ENCODE results near the gene REXO1.

REXO1 gene

GRCh38 chr19:1846517-1847204 lies 1.6 kb downstream of the REXO1 start:
- TF ChIP-seq CTCF (IDR thresholded peaks at IDR 0.05; ENCODE audit: low read depth, low read length) = no peak
- no peak for DNase-seq (ENCODE audit: extremely low read depth, low read depth)

DNA sequence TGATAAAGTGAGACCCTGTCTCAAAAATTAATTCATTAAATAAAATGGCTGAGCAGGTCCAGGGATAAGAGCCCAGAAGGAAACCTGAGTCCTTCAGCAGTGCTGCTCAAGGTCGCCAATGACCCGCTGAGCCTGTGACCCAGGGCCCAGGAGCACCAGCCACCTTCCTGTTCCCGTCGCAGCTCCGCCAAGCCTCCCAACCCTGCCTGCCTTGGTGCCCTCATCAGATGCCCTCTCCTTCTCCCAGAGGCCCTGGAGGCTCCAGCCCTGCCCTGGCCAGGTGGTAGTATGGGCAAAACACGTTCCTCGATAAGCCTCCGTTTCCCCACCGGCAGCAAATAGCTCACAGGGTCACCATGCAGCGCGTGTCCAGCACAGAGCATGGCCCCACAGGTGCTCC lies 2.6 kb downstream of the REXO1 start:
- TF ChIP-seq CTCF (IDR thresholded peaks at IDR 0.05; ENCODE audit: low read depth, low read length) = no peak
- no peak for DNase-seq (ENCODE audit: extremely low read depth, low read depth)

GRCh38 chr19:1845125-1845515 lies 3.2 kb downstream of the REXO1 start:
- TF ChIP-seq CTCF (IDR thresholded peaks at IDR 0.05; ENCODE audit: low read depth, low read length) = no peak
- no peak for DNase-seq (ENCODE audit: extremely low read depth, low read depth)

GRCh38 chr19:1844513-1845124 lies 3.7 kb downstream of the REXO1 start:
- DNase-seq (ENCODE audit: extremely low read depth, low read depth) = no peak
- TF ChIP-seq CTCF (IDR thresholded peaks at IDR 0.05; ENCODE audit: low read depth, low read length) = no peak

GRCh38 chr19:1843646-1844394 lies 4.5 kb downstream of the REXO1 start:
- no peak for DNase-seq (ENCODE audit: extremely low read depth, low read depth)
- TF ChIP-seq CTCF (IDR thresholded peaks at IDR 0.05; ENCODE audit: low read depth, low read length) = no peak

GRCh38 chr19:1843116-1843515 lies 5.2 kb downstream of the REXO1 start:
- no peak for DNase-seq (ENCODE audit: extremely low read depth, low read depth)

More at GRCh38 chr19:1843116-1843515, 5.2 kb downstream of the REXO1 start:
- TF ChIP-seq CTCF (IDR thresholded peaks at IDR 0.05; ENCODE audit: low read depth, low read length) = no peak

Measured in AG09319 (cell line).